SK-N-SH treated with all-trans-retinoic acid at 6 μM for 48 hours (cell line): ENCODE measurements around the gene SBK1.
A peak's percentile ranks its signal among the peaks of the same experiment; 100 is the strongest.

Source experiments
- ATAC-seq: fragments of 200-7000 bp; cut with Tn5 transposase; 3 replicates; pipeline ENCODE4 v1.9.1; 2020; ENCODE audit warnings: mild to moderate bottlenecking, moderate library complexity
- ARNTL ChIP-seq: fragments of 450-650 bp; formaldehyde crosslinking; IDR thresholded peaks from 2 replicates; pipeline ENCODE4 v1.5.0; 2020; ENCODE audit warnings: low read depth, mild to moderate bottlenecking, moderate library complexity, borderline replicate concordance
- BACH2 ChIP-seq: fragments of 250-450 bp; sonication (Bioruptor Pico); IDR thresholded peaks from 2 replicates; pipeline ENCODE4 v1.9.0; 2021; ENCODE audit warnings: mild to moderate bottlenecking, borderline replicate concordance
- CREB5 ChIP-seq: fragments of 250-450 bp; sonication (Bioruptor Pico); IDR thresholded peaks from 2 replicates; pipeline ENCODE4 v1.5.1; 2020; ENCODE audit warnings: low read depth, mild to moderate bottlenecking, moderate library complexity
- CSDC2 ChIP-seq: fragments of 250-450 bp; sonication (Bioruptor Pico); IDR thresholded peaks from 2 replicates; pipeline ENCODE4 v1.5.0; 2020; ENCODE audit warnings: mild to moderate bottlenecking, moderate library complexity
- ESRRG ChIP-seq: fragments of 250-450 bp; sonication (Bioruptor Pico); IDR thresholded peaks from 2 replicates; pipeline ENCODE4 v1.6.1; 2021; ENCODE audit warnings: mild to moderate bottlenecking
- GLIS3 ChIP-seq: fragments of 250-450 bp; sonication (Bioruptor Pico); IDR thresholded peaks from 2 replicates; pipeline ENCODE4 v1.5.0; 2020; ENCODE audit warnings: mild to moderate bottlenecking, moderate library complexity
- ISL1 ChIP-seq: fragments of 250-450 bp; sonication (Bioruptor Pico); IDR thresholded peaks from 2 replicates; pipeline ENCODE4 v2.1.2; 2022; ENCODE audit warnings: mild to moderate bottlenecking, moderate library complexity
- PPARA ChIP-seq: fragments of 250-450 bp; sonication (Bioruptor Pico); IDR thresholded peaks from 2 replicates; pipeline ENCODE4 v1.5.0; 2020; ENCODE audit warnings: mild to moderate bottlenecking, borderline replicate concordance
- SNAI2 ChIP-seq: fragments of 250-450 bp; sonication (Bioruptor Pico); IDR thresholded peaks from 2 replicates; pipeline ENCODE4 v1.5.0; 2020; ENCODE audit warnings: mild to moderate bottlenecking, moderate library complexity
- TCF4 ChIP-seq: fragments of 250-450 bp; sonication (Bioruptor Pico); IDR thresholded peaks from 2 replicates; pipeline ENCODE4 v1.8.0; 2021; ENCODE audit warnings: mild to moderate bottlenecking, moderate library complexity, borderline replicate concordance
- TOX ChIP-seq: fragments of 250-450 bp; sonication (Bioruptor Pico); IDR thresholded peaks from 2 replicates; pipeline ENCODE4 v1.8.0; 2021; ENCODE audit warnings: mild to moderate bottlenecking, moderate library complexity, borderline replicate concordance
- ZFP3 ChIP-seq: fragments of 250-450 bp; sonication (Bioruptor Pico); IDR thresholded peaks from 2 replicates; pipeline ENCODE4 v1.5.0; 2020; ENCODE audit warnings: mild to moderate bottlenecking, moderate library complexity
- ZFP30 ChIP-seq: fragments of 450-650 bp; formaldehyde crosslinking; IDR thresholded peaks from 2 replicates; pipeline ENCODE4 v1.5.0; 2022; ENCODE audit warnings: mild to moderate bottlenecking, moderate library complexity
- ZNF565 ChIP-seq: fragments of 450-650 bp; formaldehyde crosslinking; conservative IDR thresholded peaks from 2 replicates; pipeline ENCODE4 v1.5.0; 2020; ENCODE audit warnings: low read depth, mild to moderate bottlenecking, moderate library complexity
- ZNF70 ChIP-seq: fragments of 450-650 bp; formaldehyde crosslinking; IDR thresholded peaks from 2 replicates; pipeline ENCODE4 v1.5.0; 2020; ENCODE audit warnings: mild to moderate bottlenecking, moderate library complexity
- ZNF8 ChIP-seq: fragments of 450-650 bp; formaldehyde crosslinking; IDR thresholded peaks from 2 replicates; pipeline ENCODE4 v1.5.0; 2020; ENCODE audit warnings: mild to moderate bottlenecking, moderate library complexity
- TF ChIP-seq, protein P1 (sequence below): fragments of 250-450 bp; sonication (Bioruptor Pico); IDR thresholded peaks from 2 replicates; pipeline ENCODE4 v1.8.0; 2021; ENCODE audit warnings: low read depth, mild to moderate bottlenecking, moderate library complexity, borderline replicate concordance
- TF ChIP-seq, protein P2 (sequence below): fragments of 250-450 bp; sonication (Bioruptor Pico); IDR thresholded peaks from 2 replicates; pipeline ENCODE4 v1.5.1; 2021; ENCODE audit warnings: mild to moderate bottlenecking, moderate library complexity
- TF ChIP-seq, protein P3 (sequence below): fragments of 250-450 bp; sonication (Bioruptor Pico); IDR thresholded peaks from 2 replicates; pipeline ENCODE4 v1.5.0; 2020; ENCODE audit warnings: mild to moderate bottlenecking, moderate library complexity

SBK1 gene

GRCh38 chr16:28277537-28278388 is 14.6 kb upstream of the SBK1 start:
- peak; percentile 97 for ATAC-seq
- peak; percentile 98 for TF ChIP-seq ZFP3
- no peak for TF ChIP-seq ZNF565 (CRISPR knock-in tag)
- TF ChIP-seq, all 23 proteins: peak for 1

DNA sequence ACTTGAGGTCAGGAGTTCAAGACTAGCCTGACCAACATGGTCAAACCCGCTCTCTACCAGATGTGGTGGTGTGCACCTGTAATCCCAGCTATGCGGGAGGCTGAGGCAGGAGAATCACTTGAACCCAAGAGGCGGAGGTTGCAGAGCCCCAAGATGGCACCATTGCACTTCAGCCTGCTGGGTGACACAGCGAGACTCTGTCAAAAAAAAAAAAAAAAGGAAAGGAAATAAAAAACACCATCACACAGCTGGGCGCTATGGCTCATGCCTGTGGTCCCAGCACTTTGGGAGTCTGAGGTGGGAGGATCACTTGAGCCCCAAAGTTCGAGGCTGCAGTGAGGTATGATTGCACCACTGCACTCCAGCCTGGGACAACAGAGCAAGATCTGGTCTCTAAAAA is 13.3 kb upstream of the SBK1 start:
- no peak for ATAC-seq
- no peak for TF ChIP-seq BACH2
- no peak for TF ChIP-seq ARNTL (CRISPR knock-in tag)
- TF ChIP-seq PPARA (CRISPR knock-in tag), result no peak
- TF ChIP-seq, protein P1, sequence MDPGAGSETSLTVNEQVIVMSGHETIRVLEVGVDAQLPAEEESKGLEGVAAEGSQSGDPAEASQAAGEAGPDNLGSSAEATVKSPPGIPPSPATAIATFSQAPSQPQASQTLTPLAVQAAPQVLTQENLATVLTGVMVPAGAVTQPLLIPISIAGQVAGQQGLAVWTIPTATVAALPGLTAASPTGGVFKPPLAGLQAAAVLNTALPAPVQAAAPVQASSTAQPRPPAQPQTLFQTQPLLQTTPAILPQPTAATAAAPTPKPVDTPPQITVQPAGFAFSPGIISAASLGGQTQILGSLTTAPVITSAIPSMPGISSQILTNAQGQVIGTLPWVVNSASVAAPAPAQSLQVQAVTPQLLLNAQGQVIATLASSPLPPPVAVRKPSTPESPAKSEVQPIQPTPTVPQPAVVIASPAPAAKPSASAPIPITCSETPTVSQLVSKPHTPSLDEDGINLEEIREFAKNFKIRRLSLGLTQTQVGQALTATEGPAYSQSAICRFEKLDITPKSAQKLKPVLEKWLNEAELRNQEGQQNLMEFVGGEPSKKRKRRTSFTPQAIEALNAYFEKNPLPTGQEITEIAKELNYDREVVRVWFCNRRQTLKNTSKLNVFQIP (CRISPR knock-in tag), result no peak
- no peak for TF ChIP-seq CSDC2 (CRISPR knock-in tag)
- TF ChIP-seq, all 23 proteins: peak for 0

DNA sequence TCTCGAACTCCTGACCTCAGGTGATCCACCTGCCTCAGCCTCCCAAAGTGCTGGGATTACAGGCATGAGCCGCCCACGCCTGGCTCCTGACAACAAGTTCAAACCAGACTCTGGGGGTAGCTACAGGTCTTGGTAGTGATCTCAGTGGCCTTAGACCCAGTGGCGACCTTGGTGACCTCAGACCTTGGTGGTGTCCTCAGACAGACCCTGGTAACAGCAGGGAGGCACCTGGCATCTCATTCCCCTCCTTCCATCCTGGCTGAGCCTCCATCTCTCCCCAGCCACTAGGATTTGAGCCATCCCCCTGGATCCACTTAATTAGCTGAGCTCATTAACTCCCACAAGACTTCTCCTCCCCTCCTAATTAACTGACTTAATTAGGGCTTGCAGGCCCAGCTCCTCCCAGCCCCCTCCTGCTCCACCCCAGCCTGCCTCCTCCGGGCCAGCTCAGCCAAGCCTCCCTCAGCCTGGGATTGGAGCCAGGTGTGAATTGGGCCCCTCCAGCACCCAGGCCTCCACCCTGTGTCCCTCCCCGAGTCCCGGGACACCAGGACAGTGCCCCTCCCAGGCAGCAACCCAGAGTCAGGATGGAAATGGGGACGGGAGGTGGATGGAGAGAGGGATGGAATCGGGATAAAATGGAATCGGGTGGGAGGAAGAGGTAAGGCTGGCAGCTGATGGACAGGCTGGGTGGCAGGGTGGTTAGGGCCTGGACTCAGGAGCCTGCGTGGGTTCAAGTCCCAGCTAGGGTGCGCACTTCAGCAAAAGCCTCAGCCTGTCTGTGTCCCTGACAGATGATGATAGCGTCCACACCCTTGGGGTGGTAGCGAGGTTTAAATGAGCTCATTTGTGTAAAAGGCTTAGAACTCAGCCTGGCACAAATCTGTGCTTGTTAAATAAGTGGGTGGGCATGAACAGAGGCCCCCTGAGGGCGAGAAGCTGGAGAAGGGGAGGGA is 11.2 kb upstream of the SBK1 start:
- TF ChIP-seq ARNTL (CRISPR knock-in tag), result no peak
- TF ChIP-seq CREB5 (CRISPR knock-in tag), result no peak
- TF ChIP-seq SNAI2 (CRISPR knock-in tag), result no peak
- no peak for TF ChIP-seq ZNF565 (CRISPR knock-in tag)
- no peak for TF ChIP-seq ZFP30
- TF ChIP-seq PPARA (CRISPR knock-in tag), result no peak
- no peak for TF ChIP-seq TCF4 (CRISPR knock-in tag)
- TF ChIP-seq, protein P2, sequence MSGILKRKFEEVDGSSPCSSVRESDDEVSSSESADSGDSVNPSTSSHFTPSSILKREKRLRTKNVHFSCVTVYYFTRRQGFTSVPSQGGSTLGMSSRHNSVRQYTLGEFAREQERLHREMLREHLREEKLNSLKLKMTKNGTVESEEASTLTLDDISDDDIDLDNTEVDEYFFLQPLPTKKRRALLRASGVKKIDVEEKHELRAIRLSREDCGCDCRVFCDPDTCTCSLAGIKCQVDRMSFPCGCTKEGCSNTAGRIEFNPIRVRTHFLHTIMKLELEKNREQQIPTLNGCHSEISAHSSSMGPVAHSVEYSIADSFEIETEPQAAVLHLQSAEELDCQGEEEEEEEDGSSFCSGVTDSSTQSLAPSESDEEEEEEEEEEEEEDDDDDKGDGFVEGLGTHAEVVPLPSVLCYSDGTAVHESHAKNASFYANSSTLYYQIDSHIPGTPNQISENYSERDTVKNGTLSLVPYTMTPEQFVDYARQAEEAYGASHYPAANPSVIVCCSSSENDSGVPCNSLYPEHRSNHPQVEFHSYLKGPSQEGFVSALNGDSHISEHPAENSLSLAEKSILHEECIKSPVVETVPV (CRISPR knock-in tag), result no peak
- no peak for TF ChIP-seq GLIS3 (CRISPR knock-in tag)
- no peak for ATAC-seq

DNA sequence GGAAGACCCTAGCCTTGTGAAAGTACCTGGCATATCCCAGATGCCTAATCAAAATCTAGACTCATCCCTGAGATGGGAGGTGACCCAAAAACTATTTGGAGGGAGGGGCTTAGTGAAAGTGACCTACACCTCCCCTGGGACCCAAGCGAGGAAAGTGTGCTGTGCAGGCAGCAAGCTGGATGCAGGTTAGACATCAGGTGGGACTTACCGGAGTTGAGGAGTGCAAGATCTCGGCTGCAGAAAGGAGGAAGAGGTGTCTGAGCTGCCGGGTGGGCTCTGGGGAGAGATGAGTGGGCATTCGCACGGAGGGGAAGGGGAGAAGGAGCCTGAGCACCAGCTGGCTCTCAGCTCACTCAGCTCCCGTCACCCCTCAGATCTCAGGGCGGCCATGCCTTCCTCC is 10.3 kb upstream of the SBK1 start:
- ATAC-seq, result no peak
- TF ChIP-seq, protein P3, sequence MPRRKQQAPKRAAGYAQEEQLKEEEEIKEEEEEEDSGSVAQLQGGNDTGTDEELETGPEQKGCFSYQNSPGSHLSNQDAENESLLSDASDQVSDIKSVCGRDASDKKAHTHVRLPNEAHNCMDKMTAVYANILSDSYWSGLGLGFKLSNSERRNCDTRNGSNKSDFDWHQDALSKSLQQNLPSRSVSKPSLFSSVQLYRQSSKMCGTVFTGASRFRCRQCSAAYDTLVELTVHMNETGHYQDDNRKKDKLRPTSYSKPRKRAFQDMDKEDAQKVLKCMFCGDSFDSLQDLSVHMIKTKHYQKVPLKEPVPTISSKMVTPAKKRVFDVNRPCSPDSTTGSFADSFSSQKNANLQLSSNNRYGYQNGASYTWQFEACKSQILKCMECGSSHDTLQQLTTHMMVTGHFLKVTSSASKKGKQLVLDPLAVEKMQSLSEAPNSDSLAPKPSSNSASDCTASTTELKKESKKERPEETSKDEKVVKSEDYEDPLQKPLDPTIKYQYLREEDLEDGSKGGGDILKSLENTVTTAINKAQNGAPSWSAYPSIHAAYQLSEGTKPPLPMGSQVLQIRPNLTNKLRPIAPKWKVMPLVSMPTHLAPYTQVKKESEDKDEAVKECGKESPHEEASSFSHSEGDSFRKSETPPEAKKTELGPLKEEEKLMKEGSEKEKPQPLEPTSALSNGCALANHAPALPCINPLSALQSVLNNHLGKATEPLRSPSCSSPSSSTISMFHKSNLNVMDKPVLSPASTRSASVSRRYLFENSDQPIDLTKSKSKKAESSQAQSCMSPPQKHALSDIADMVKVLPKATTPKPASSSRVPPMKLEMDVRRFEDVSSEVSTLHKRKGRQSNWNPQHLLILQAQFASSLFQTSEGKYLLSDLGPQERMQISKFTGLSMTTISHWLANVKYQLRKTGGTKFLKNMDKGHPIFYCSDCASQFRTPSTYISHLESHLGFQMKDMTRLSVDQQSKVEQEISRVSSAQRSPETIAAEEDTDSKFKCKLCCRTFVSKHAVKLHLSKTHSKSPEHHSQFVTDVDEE, result no peak
- TF ChIP-seq ZNF565 (CRISPR knock-in tag), result no peak
- no peak for TF ChIP-seq CREB5 (CRISPR knock-in tag)
- TF ChIP-seq ISL1 (CRISPR knock-in tag), result no peak
- no peak for TF ChIP-seq TCF4 (CRISPR knock-in tag)
- TF ChIP-seq ARNTL (CRISPR knock-in tag), result no peak
- no peak for TF ChIP-seq CSDC2 (CRISPR knock-in tag)
- no peak for TF ChIP-seq ZNF70
- TF ChIP-seq ZNF8 (CRISPR knock-in tag), result no peak
- TF ChIP-seq SNAI2 (CRISPR knock-in tag), result no peak
- no peak for TF ChIP-seq TOX (CRISPR knock-in tag)
- TF ChIP-seq ESRRG (CRISPR knock-in tag), result no peak
